IPS DF 6.9 (cell line): ENCODE results near the gene TXNRD1.
"Not testable (repeated sequence)": the region's sequence is repeated elsewhere in the genome, so short reads cannot be mapped to it uniquely, and the experiment has no call there.

Source experiments
- DNase-seq: peaks from one replicate; pipeline ENCODE4 v3.0.0-alpha.2; 2013; ENCODE audit warnings: low read depth, low spot score
- H3K27ac ChIP-seq: one replicate; pipeline ENCODE4 v1.5.1; 2013; ENCODE audit warnings: low read length, control low read depth
- H3K27me3 ChIP-seq: 2 replicates; pipeline ENCODE4 v1.6.1; 2013; ENCODE audit warnings: mild to moderate bottlenecking, low read length; ENCODE audit not compliant: control insufficient read depth, insufficient read depth
- H3K36me3 ChIP-seq: 2 replicates; pipeline ENCODE4 v1.6.1; 2013; ENCODE audit warnings: low read length; ENCODE audit not compliant: control insufficient read depth, insufficient read depth
- H3K4me1 ChIP-seq: 2 replicates; pipeline ENCODE4 v1.6.1; 2013; ENCODE audit warnings: low read length; ENCODE audit not compliant: control insufficient read depth, insufficient read depth
- H3K4me3 ChIP-seq: 2 replicates; pipeline ENCODE4 v1.5.1; 2013; ENCODE audit warnings: mild to moderate bottlenecking, low read length
- H3K9me3 ChIP-seq: 2 replicates; pipeline ENCODE4 v1.6.1; 2013; ENCODE audit warnings: low read length, inconsistent platforms; ENCODE audit not compliant: control insufficient read depth, insufficient read depth
- WGBS: extraction: QIAGEN DNeasy Blood & Tissue Kit; methylation state at CpG from one replicate; pipeline ENCODE4 v1.1.7; 2013; ENCODE audit warnings: mixed read lengths, missing lambda C conversion rate; ENCODE audit not compliant: insufficient read length, insufficient coverage; 5-methylcytosine and 5-hydroxymethylcytosine counted together

The TXNRD1 gene

DNA sequence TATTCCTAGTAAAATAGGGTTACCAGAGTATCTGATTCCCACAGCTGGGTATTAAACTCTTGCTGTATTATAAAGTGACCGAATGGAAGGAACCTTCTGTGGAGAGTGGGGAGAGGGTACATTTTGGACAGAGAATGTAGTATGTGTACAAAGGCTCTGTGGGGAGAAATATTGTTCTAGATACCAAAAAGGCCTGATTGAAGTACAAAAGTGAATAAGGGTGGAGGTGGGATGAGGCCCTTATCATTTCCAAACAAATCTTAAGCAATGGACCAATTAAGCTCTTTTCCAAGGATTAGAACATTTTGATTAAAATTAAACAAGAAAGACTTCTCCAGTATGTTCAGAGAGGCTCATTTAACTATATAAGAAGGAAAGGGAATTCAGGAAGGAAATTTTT is 108.3 kb downstream of the TXNRD1 start:
- no peak for DNase-seq
- Histone ChIP-seq H3K4me3 (no peak overlapping the region), H3K36me3 (peaks cover 20% of the 10 kb centered on the region), H3K27me3 (no peaks in the 10 kb centered on the region), H3K4me1 (no peaks in the 10 kb centered on the region), H3K9me3 (no peaks in the 10 kb centered on the region), H3K27ac (no peak overlapping the region)
- no CpG with 5 or more reads among the region's 1 CpG for WGBS

DNA sequence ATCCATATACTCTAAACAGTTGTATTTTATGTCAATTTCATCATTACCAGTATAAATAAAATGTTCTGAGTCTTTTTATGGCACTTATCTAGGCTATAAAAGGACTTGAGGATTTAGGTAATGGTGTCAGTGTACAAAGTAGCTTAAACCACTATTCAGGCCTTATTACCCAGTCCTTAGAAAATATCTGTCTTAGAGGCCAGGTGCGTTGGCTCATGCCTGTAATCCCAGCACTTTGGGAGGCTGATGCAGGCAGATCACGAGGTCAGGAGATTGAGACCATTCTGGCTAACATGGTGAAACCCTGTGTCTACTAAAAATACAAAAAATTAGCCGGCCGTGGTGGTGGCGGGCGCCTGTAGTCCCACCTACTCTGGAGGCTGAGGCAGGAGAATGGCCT is 112.7 kb downstream of the TXNRD1 start:
- not testable (repeated sequence) for H3K4me3 ChIP-seq, H3K27me3 ChIP-seq, H3K27ac ChIP-seq, DNase-seq, H3K4me1 ChIP-seq, H3K9me3 ChIP-seq, H3K36me3 ChIP-seq
- WGBS, result no CpG with 5 or more reads among the region's 6 CpGs

DNA sequence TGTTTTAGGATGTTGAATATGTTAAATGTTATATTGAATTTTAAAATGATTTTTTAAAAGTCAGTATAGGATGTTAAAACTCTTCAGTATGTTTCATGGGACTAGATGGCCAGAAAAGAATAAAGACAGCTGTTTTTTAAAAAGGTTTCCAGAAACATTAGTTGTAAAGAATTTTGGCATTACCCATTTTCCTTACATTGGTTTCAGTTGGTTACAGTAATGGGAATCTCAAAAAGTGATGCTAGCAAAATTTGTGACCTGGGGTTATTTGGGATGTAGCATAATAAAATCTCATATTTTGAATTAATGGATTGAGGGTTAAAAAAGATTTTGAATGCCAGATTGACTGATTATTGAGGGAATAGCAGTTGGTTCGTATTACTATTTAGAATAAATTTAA is 113.2 kb downstream of the TXNRD1 start:
- no peak overlapping the region for H3K4me3 ChIP-seq
- H3K36me3 ChIP-seq, result peaks cover 5% of the 10 kb centered on the region; the same call in 1 of the 2 replicates
- WGBS, result no CpG with 5 or more reads among the region's 1 CpG
- DNase-seq, result no peak
- no peaks in the 10 kb centered on the region for H3K9me3 ChIP-seq
- no peaks in the 10 kb centered on the region for H3K27me3 ChIP-seq
- no peaks in the 10 kb centered on the region for H3K4me1 ChIP-seq
- no peak overlapping the region for H3K27ac ChIP-seq

DNA sequence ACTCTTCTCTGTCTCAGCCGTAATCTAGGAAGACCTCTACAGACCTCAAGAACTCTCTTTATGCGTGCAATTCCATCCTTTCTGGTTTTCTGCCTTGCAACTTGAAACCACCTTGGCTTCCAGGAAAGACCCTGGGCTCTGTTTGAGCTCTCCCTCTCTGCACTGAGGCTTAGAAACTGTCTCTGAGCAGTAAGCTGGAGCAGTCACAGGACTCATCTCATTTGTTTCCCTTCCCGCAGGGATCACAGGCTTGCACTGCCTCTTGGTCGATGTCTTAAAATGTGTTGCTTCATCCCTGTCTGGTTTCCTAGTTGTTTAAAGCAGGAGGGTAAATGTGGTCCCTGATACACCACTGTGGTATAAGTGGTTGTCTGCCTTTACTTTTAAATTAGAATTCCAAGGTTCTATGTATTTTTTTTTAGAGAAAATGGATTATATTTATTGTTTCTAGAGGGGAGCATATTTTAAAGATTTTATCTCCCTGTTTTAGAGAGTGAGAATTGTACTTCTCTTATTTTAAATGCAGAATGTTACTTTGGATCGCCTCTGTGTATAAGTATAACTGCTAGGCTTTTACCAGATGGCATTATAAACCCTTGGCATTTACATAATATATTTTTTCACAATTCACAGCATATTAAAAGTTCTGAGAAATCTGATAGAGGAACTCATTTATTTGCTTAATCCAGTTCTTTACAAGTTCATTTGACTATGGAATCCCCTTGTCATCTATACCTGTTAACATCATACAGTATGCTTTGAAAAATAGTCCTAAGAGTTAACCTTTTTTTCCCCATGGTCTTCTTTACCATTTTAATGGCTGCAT is 114.3 kb downstream of the TXNRD1 start:
- no peaks in the 10 kb centered on the region for H3K9me3 ChIP-seq
- no peak overlapping the region for H3K4me3 ChIP-seq
- DNase-seq, result no peak
- H3K36me3 ChIP-seq, result peaks cover 9% of the 10 kb centered on the region; the same call in 1 of the 2 replicates
- H3K27ac ChIP-seq, result no peak overlapping the region
- no CpG with 5 or more reads among the region's 5 CpGs for WGBS
- H3K4me1 ChIP-seq, result no peaks in the 10 kb centered on the region
- H3K27me3 ChIP-seq, result no peaks in the 10 kb centered on the region

DNA sequence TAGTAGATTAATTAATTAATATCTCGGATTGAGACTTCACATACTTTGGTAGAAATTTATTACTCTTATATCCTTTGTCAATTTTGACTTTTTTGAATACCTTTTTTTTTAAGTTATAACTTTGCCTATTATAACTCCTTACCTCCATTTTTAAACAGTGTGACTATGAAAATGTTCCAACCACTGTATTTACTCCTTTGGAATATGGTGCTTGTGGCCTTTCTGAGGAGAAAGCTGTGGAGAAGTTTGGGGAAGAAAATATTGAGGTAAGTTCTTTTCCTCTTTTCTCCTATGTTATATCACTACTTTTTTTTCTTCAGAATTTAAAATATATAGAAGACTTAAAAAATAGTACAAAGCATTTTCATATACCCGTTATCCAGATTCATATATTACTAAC is 115.8 kb downstream of the TXNRD1 start:
- Histone ChIP-seq H3K4me1 (no peaks in the 10 kb centered on the region), H3K9me3 (no peaks in the 10 kb centered on the region), H3K36me3 (peaks cover 9% of the 10 kb centered on the region; the same call in 1 of the 2 replicates), H3K27me3 (no peaks in the 10 kb centered on the region), H3K27ac (no peak overlapping the region), H3K4me3 (no peak overlapping the region)
- no peak for DNase-seq
- no CpG with 5 or more reads among the region's 2 CpGs for WGBS

DNA sequence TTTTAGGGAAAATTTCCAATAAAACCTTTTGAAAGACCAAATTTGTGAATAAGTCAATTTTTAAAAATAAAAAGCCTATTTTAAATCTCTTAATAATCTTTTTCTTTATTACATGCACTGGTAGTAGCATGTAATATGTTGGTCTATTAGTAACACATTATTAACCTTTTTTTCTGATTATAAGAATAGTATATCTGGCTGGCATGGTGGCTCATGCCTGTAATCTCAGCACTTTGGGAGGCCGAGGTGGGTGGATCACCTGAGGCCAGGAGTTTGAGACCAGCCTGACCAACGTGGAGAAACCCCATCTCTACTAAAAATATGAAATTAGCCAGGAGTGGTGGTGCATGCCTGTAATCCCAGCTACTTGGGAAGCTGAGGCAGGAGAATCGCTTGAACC is 116.7 kb downstream of the TXNRD1 start:
- H3K9me3 ChIP-seq, H3K36me3 ChIP-seq, DNase-seq, H3K27me3 ChIP-seq, H3K4me3 ChIP-seq, H3K4me1 ChIP-seq, H3K27ac ChIP-seq: not testable (repeated sequence)
- WGBS, result no CpG with 5 or more reads among the region's 3 CpGs

DNA sequence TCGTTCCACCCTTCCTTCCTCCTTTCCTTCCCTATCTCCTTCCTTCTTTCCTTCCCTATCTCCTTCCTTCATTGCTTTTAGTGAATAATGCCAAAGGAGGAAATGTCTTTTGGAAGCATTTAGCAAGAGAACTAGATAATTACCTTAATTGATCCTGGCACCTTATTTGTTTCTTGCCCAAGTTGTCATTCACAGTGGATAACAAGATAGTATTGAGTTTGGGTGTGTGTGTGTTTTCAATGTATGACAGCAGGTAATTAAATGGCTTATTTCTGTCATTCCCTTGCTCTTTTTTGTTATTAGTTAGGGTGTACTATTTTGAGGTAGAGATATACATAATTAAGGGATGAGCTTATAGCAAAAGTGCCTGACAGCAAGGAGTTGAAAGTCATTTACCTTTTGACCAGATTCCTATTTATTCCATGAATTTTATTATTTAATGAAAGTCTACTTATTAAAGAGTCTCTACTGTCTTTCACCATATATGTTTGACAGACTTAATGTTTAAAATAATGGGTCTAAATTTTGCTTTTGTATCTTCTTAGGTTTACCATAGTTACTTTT is 118.2 kb downstream of the TXNRD1 start:
- H3K36me3 ChIP-seq, result peaks cover 4% of the 10 kb centered on the region; the same call in 1 of the 2 replicates
- H3K4me1 ChIP-seq, result no peaks in the 10 kb centered on the region
- H3K9me3 ChIP-seq, result no peaks in the 10 kb centered on the region
- no peak for DNase-seq
- no peak overlapping the region for H3K4me3 ChIP-seq
- no peak overlapping the region for H3K27ac ChIP-seq
- H3K27me3 ChIP-seq, result no peaks in the 10 kb centered on the region
- no CpG with 5 or more reads among the region's 1 CpG for WGBS

DNA sequence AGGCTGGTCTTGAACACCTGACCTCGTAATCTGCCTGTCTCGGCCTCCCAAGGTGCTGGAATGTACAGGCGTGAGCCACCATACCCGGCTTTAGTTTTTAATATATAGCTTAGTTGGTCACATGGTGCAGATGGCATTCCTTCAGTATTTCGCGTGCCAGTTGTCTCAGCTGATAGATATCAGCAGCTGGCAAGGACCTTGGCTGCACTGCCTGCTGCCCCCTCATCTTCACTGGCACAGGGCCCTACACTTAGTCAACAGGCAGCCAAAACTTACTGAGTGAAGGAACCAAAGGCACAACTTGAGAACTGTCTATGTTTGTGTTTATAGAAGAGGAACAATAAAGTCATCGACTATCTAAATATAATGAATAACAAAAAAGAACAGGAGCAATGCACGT is 119.0 kb downstream of the TXNRD1 start:
- H3K9me3 ChIP-seq, result no peaks in the 10 kb centered on the region
- no peak overlapping the region for H3K27ac ChIP-seq
- DNase-seq, result no peak
- H3K4me3 ChIP-seq, result no peak overlapping the region
- no peaks in the 10 kb centered on the region for H3K27me3 ChIP-seq
- no CpG with 5 or more reads among the region's 8 CpGs for WGBS
- peaks cover 9% of the 10 kb centered on the region; the same call in 1 of the 2 replicates for H3K36me3 ChIP-seq
- no peaks in the 10 kb centered on the region for H3K4me1 ChIP-seq

DNA sequence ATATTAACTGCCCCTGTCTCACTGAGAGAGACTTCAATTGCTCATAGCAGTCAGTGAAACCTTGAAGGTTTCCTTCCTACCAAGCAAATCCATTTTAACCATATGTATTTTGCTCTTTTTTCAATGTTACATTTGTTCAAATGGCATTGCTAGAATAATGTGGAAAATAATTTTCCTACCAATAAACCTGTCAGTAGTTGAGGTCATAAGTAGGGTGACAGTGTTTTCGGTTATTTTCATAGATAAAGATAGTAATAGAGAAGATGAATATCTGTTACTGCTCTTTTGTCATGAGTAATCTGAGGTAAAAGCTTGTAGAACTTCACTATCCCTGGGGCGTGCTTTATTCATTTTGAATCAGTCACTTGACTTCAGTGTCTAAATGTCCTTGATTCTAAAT is 120.5 kb downstream of the TXNRD1 start:
- H3K27me3 ChIP-seq, result no peaks in the 10 kb centered on the region
- DNase-seq, result no peak
- WGBS, result no CpG with 5 or more reads among the region's 2 CpGs
- no peak overlapping the region for H3K4me3 ChIP-seq
- no peaks in the 10 kb centered on the region for H3K4me1 ChIP-seq
- H3K9me3 ChIP-seq, result no peaks in the 10 kb centered on the region
- H3K27ac ChIP-seq, result no peak overlapping the region
- peaks cover 14% of the 10 kb centered on the region; the same call in 1 of the 2 replicates for H3K36me3 ChIP-seq

DNA sequence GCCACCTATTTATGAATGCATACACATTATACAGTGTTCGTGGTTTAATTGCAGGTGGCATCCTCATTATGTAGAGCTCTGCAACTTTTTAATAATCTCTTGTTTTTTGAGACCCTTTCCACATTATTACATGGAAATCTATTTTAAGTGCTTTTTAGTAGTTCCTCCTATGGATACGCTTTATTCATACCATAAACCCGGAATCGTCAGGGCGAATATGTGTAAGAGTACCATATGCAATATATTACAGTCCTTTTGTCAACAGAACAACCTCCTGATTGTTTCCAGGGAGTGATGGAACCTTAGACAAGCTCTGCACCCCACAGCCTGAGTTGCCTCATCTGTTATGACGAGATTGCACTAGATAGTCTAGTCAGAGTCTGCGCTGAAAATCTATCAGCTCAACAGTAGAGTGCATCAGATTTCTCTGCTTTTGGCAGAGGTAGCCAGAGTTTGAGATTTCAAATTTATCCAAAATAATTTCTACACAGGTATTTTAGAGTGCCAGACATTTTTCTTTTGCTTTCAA is 121.5 kb downstream of the TXNRD1 start:
- no peak for DNase-seq

More for the DNA sequence above, 121.5 kb downstream of the TXNRD1 start:
- peaks cover 15% of the 10 kb centered on the region; the same call in 1 of the 2 replicates for H3K36me3 ChIP-seq
- H3K4me3 ChIP-seq, result no peak overlapping the region
- no CpG with 5 or more reads among the region's 7 CpGs for WGBS
- no peaks in the 10 kb centered on the region for H3K27me3 ChIP-seq
- no peaks in the 10 kb centered on the region for H3K9me3 ChIP-seq
- H3K27ac ChIP-seq, result no peak overlapping the region
- no peaks in the 10 kb centered on the region for H3K4me1 ChIP-seq
